Neural cell (in vitro differentiated cells): ENCODE measurements around the gene ITGA2B. TPM values are rescaled to one million over a fixed set of nuclear protein-coding genes. Genes with fewer than 3 reads are reported as not detected.

Experiments used
- H2AFZ ChIP-seq: fragments of 200-600, 300-800 bp; sonication (generic), shearing (Covaris generic); 2 replicates; pipeline ENCODE4 v1.6.0; 2014; ENCODE audit warnings: low read depth, mild to moderate bottlenecking, antibody characterized with exemption, low read length, moderate library complexity
- H3F3A ChIP-seq: fragments of 200-600 bp; shearing (Covaris generic); 2 replicates; pipeline ENCODE4 v1.6.1; 2016; ENCODE audit warnings: mild to moderate bottlenecking, moderate library complexity, mixed read lengths, antibody characterized with exemption, low read length; ENCODE audit not compliant: insufficient read depth, poor library complexity, severe bottlenecking
- H3K27ac ChIP-seq: fragments of 200-600, 300-800 bp; sonication (generic), shearing (Covaris generic); 2 replicates; pipeline ENCODE4 v1.5.1; 2014; ENCODE audit warnings: mild to moderate bottlenecking, low read length, moderate library complexity
- H3K27me3 ChIP-seq: fragments of 300-800, 200-600 bp; sonication (generic), shearing (Covaris generic); 2 replicates; pipeline ENCODE4 v1.6.0; 2014; ENCODE audit warnings: mild to moderate bottlenecking, low read depth, low read length, moderate library complexity; ENCODE audit not compliant: insufficient read depth
- H3K36me3 ChIP-seq: fragments of 300-800, 200-600 bp; sonication (generic), shearing (Covaris generic); 2 replicates; pipeline ENCODE4 v1.5.1; 2014; ENCODE audit warnings: mild to moderate bottlenecking, antibody characterized with exemption, low read length, moderate library complexity; ENCODE audit not compliant: insufficient read depth
- H3K4me2 ChIP-seq: fragments of 300-800, 200-600 bp; sonication (generic), shearing (Covaris generic); 2 replicates; pipeline ENCODE4 v1.6.0; 2014; ENCODE audit warnings: mild to moderate bottlenecking, low read length
- H3K4me3 ChIP-seq: fragments of 300-800, 200-600 bp; sonication (generic), shearing (Covaris generic); 2 replicates; pipeline ENCODE4 v1.5.1; 2014; ENCODE audit warnings: mild to moderate bottlenecking, low read length, moderate library complexity
- H3K79me2 ChIP-seq: fragments of 200-600 bp; shearing (Covaris generic); replicated peaks from 2 replicates; pipeline ENCODE4 v1.6.0; 2014; ENCODE audit warnings: mild to moderate bottlenecking, low read length, moderate library complexity; ENCODE audit not compliant: insufficient read depth
- H3K9ac ChIP-seq: fragments of 300-800, 200-600 bp; sonication (generic), shearing (Covaris generic); 2 replicates; pipeline ENCODE4 v1.6.1; 2016; ENCODE audit warnings: mild to moderate bottlenecking, low read length, mixed read lengths
- H3K9me2 ChIP-seq: fragments of 200-600 bp; shearing (Covaris generic); 2 replicates; pipeline ENCODE4 v1.6.1; 2016; ENCODE audit warnings: mild to moderate bottlenecking, low read length, mixed read lengths; ENCODE audit not compliant: insufficient read depth
- H3K9me3 ChIP-seq: fragments of 200-600, 300-800 bp; sonication (generic), shearing (Covaris generic); 2 replicates; pipeline ENCODE4 v1.6.1; 2016; ENCODE audit warnings: mild to moderate bottlenecking, mixed run types, low read length, moderate library complexity, mixed read lengths
- H4K20me1 ChIP-seq: fragments of 200-600 bp; shearing (Covaris generic); 2 replicates; pipeline ENCODE4 v1.6.1; 2016; ENCODE audit warnings: mild to moderate bottlenecking, mixed run types; ENCODE audit not compliant: insufficient read depth
- EP300 ChIP-seq: fragments of 450-650 bp; conservative IDR thresholded peaks from 2 replicates; pipeline ENCODE4 v1.6.1; 2014; ENCODE audit warnings: antibody characterized with exemption, mild to moderate bottlenecking, moderate library complexity; ENCODE audit not compliant: poor library complexity, severe bottlenecking
- EZH2 ChIP-seq: fragments of 200-600, 300-800 bp; shearing (Covaris generic), sonication (generic); IDR thresholded peaks from 2 replicates; pipeline ENCODE4 v1.6.1; 2014; ENCODE audit warnings: antibody characterized with exemption, low read length, borderline replicate concordance, mild to moderate bottlenecking; ENCODE audit not compliant: insufficient read depth, poor library complexity, severe bottlenecking
- MXI1 ChIP-seq: fragments of 450-650 bp; conservative IDR thresholded peaks from 2 replicates; pipeline ENCODE4 v1.6.1; 2014; ENCODE audit warnings: antibody characterized with exemption, mild to moderate bottlenecking; ENCODE audit not compliant: poor library complexity, severe bottlenecking
- POLR2AphosphoS5 ChIP-seq: IDR thresholded peaks from 2 replicates; pipeline ENCODE4 v1.6.1; 2012
- RAD21 ChIP-seq: fragments of 450-650 bp; conservative IDR thresholded peaks from 2 replicates; pipeline ENCODE4 v1.6.1; 2014; ENCODE audit warnings: antibody characterized with exemption, mild to moderate bottlenecking, moderate library complexity
- SMC3 ChIP-seq: fragments of 450-650 bp; conservative IDR thresholded peaks from 2 replicates; pipeline ENCODE4 v1.6.1; 2014; ENCODE audit warnings: antibody characterized with exemption, mild to moderate bottlenecking, moderate library complexity; ENCODE audit not compliant: poor library complexity
- TAF1 ChIP-seq: IDR thresholded peaks from 2 replicates; pipeline ENCODE4 v1.6.1; 2012; ENCODE audit warnings: low read depth
- polyA plus RNA-seq: library from polyadenylated mRNA; depleted of rRNA; stranded (reverse); fragments of >200 nt; gene quantifications from 2 replicates; pipeline ENCODE4 v1.2.3, GENCODE V29; 2014
- TF ChIP-seq, protein P1 (sequence below): IDR thresholded peaks from 2 replicates; pipeline ENCODE4 v1.6.1; 2012; ENCODE audit warnings: borderline replicate concordance
- TF ChIP-seq, protein P2 (sequence below): fragments of 450-650 bp; IDR thresholded peaks from 2 replicates; pipeline ENCODE4 v1.5.1; 2014; ENCODE audit warnings: antibody characterized with exemption, mild to moderate bottlenecking, moderate library complexity; ENCODE audit not compliant: poor library complexity, severe bottlenecking

Gene ITGA2B
- polyA plus RNA-seq, 1 donor from 2014 or later = 3.1 TPM

DNA sequence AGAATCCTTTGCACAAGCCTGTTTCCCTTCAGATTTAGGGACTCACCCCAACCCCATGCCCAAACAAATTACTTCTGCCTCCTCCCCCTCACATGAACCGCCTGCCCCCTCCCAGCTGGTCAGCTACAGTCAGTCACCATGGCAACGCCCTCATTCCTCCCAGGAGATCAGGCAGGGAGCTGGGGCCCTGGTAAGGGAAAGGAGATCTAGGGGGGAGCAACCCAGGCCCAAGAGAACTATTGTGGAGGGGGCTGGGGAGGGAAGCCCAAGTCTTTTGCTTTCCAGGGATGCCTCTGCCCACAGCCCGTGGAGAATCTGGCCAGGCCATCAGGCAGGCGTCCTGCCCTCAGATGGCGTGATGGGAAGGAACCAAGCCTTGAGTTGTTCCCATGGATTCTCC lies 28.6 kb downstream of the ITGA2B start:
- peaks cover 60% of the 10 kb centered on the region for H3K79me2 ChIP-seq
- H3K4me3 ChIP-seq = peak overlapping the region; percentile 95
- no peaks in the 10 kb centered on the region for H3K36me3 ChIP-seq
- no peaks in the 10 kb centered on the region for H3K9me2 ChIP-seq
- peak overlapping the region; percentile 48 for H3K4me2 ChIP-seq
- no peak for TF ChIP-seq SMC3
- no peak for TF ChIP-seq TAF1
- TF ChIP-seq, protein P1, sequence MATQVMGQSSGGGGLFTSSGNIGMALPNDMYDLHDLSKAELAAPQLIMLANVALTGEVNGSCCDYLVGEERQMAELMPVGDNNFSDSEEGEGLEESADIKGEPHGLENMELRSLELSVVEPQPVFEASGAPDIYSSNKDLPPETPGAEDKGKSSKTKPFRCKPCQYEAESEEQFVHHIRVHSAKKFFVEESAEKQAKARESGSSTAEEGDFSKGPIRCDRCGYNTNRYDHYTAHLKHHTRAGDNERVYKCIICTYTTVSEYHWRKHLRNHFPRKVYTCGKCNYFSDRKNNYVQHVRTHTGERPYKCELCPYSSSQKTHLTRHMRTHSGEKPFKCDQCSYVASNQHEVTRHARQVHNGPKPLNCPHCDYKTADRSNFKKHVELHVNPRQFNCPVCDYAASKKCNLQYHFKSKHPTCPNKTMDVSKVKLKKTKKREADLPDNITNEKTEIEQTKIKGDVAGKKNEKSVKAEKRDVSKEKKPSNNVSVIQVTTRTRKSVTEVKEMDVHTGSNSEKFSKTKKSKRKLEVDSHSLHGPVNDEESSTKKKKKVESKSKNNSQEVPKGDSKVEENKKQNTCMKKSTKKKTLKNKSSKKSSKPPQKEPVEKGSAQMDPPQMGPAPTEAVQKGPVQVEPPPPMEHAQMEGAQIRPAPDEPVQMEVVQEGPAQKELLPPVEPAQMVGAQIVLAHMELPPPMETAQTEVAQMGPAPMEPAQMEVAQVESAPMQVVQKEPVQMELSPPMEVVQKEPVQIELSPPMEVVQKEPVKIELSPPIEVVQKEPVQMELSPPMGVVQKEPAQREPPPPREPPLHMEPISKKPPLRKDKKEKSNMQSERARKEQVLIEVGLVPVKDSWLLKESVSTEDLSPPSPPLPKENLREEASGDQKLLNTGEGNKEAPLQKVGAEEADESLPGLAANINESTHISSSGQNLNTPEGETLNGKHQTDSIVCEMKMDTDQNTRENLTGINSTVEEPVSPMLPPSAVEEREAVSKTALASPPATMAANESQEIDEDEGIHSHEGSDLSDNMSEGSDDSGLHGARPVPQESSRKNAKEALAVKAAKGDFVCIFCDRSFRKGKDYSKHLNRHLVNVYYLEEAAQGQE = no peak
- TF ChIP-seq RAD21 = no peak
- TF ChIP-seq EP300 = no peak
- H3K9me3 ChIP-seq = no peaks in the 10 kb centered on the region
- no peaks in the 10 kb centered on the region for H3K27me3 ChIP-seq
- no peak overlapping the region for H2AFZ ChIP-seq
- H4K20me1 ChIP-seq = peaks cover 49% of the 10 kb centered on the region
- no peak overlapping the region for H3K27ac ChIP-seq
- H3K9ac ChIP-seq = peak overlapping the region; percentile 26
- H3F3A ChIP-seq = no peaks in the 10 kb centered on the region

DNA sequence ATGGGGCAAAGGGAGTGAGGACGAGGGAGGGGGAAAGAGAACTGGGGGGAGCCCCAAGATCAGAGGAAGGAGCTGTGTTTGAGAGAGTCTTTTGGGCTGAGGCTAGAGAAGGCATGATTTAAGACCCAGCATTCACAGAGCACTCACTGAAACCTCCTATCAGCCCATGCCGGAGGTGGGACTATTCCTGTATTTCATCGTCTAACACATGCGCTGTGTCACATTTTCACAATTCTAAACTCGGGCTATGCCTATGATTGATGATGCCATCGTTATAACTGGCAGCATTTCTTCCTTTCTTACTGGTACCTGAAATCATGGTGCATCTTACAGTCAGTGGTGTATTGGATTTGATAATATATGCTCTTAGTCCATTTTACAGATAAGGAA lies 29.3 kb downstream of the ITGA2B start:
- TF ChIP-seq, protein P2, sequence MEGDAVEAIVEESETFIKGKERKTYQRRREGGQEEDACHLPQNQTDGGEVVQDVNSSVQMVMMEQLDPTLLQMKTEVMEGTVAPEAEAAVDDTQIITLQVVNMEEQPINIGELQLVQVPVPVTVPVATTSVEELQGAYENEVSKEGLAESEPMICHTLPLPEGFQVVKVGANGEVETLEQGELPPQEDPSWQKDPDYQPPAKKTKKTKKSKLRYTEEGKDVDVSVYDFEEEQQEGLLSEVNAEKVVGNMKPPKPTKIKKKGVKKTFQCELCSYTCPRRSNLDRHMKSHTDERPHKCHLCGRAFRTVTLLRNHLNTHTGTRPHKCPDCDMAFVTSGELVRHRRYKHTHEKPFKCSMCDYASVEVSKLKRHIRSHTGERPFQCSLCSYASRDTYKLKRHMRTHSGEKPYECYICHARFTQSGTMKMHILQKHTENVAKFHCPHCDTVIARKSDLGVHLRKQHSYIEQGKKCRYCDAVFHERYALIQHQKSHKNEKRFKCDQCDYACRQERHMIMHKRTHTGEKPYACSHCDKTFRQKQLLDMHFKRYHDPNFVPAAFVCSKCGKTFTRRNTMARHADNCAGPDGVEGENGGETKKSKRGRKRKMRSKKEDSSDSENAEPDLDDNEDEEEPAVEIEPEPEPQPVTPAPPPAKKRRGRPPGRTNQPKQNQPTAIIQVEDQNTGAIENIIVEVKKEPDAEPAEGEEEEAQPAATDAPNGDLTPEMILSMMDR = no peak
- no peak for TF ChIP-seq EZH2
- no peak for TF ChIP-seq RAD21
- TF ChIP-seq TAF1 = no peak
- TF ChIP-seq MXI1 = no peak
- no peak for TF ChIP-seq POLR2AphosphoS5
- TF ChIP-seq SMC3 = no peak
- no peak for TF ChIP-seq EP300
- TF ChIP-seq, protein P1 = no peak

More for the DNA sequence above, 29.3 kb downstream of the ITGA2B start:
- H3K27me3 ChIP-seq = no peaks in the 10 kb centered on the region
- H3K4me2 ChIP-seq = no peak overlapping the region
- no peaks in the 10 kb centered on the region for H3F3A ChIP-seq
- H3K9me2 ChIP-seq = no peaks in the 10 kb centered on the region
- H3K4me3 ChIP-seq = peak overlapping the region; percentile 95
- H3K36me3 ChIP-seq = no peaks in the 10 kb centered on the region
- no peak overlapping the region for H2AFZ ChIP-seq
- H3K9ac ChIP-seq = no peak overlapping the region
- H3K9me3 ChIP-seq = no peaks in the 10 kb centered on the region
- H3K27ac ChIP-seq = no peak overlapping the region
- H3K79me2 ChIP-seq = peaks cover 60% of the 10 kb centered on the region
- peaks cover 50% of the 10 kb centered on the region for H4K20me1 ChIP-seq
